ENCODE results near the gene PHKG2. TPM values are rescaled to one million over a fixed set of nuclear protein-coding genes. Genes with fewer than 3 reads are reported as not detected.

PHKG2 gene
- total RNA-seq, 4 donors from 2014 or later: 22.4 to 25.8 (median 23.5) TPM

DNA sequence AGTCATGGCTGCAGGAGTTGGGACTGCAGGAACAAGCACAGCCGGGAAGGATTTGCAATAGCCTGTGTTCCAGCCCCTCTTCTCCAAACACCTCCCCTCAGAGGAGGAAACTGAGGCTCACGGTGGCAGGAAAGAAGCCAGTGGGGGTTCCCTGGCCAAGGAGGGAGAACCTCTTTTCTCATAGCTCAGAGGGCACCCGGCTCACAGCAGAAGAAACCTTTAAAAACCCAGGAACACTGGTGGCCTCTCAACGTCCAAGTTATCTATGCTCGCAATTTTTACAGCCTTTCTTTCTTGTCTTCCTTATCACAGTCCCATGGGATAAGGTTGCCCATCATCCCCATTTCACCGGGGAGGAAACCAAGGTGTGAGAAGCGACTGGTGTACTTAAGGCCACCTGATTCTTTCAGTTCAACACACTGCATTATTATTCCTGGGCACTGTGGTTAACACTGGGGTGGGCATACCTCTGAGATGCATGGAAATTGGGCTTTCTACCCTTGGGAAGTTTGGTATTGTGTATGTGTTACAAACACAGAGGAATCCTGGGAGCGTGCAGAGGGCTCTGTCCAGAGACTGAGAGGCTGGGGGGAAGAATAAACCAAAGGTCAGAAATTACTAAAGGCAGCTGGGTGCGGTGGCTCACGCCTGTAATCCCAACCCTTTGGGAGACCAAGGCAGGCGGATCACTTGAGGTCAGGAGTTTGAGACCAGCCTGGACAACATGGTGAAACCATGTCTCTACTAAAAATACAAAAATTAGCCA is 39.6 kb downstream of the PHKG2 start:
- TF ChIP-seq POLR2AphosphoS5 (IDR thresholded peaks at IDR 0.05): no peak
- TF ChIP-seq, protein P1, sequence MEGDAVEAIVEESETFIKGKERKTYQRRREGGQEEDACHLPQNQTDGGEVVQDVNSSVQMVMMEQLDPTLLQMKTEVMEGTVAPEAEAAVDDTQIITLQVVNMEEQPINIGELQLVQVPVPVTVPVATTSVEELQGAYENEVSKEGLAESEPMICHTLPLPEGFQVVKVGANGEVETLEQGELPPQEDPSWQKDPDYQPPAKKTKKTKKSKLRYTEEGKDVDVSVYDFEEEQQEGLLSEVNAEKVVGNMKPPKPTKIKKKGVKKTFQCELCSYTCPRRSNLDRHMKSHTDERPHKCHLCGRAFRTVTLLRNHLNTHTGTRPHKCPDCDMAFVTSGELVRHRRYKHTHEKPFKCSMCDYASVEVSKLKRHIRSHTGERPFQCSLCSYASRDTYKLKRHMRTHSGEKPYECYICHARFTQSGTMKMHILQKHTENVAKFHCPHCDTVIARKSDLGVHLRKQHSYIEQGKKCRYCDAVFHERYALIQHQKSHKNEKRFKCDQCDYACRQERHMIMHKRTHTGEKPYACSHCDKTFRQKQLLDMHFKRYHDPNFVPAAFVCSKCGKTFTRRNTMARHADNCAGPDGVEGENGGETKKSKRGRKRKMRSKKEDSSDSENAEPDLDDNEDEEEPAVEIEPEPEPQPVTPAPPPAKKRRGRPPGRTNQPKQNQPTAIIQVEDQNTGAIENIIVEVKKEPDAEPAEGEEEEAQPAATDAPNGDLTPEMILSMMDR (IDR thresholded peaks at IDR 0.05): no peak
- no peak for TF ChIP-seq POLR2A (IDR thresholded peaks at IDR 0.05; ENCODE audit: low read depth)
- no peak for TF ChIP-seq EP300 (IDR thresholded peaks at IDR 0.05)
- 45% methylated on average over 11 of the region's 11 CpGs for WGBS
- no peaks in the 10 kb centered on the region for H3K9me3 ChIP-seq
- H3K4me3 ChIP-seq: peak overlapping the region; percentile 77 to 99 (median 98)
- no peaks in the 10 kb centered on the region for H3K27me3 ChIP-seq
- H3K36me3 ChIP-seq: peaks cover 14 to 24% (median 17%) of the 10 kb centered on the region in 4 donors
- intact Hi-C loops (cut with DNase I): loop anchor here (2.0 kb wide), 1 partner anchor 17 kb away; no protein-coding TSS in a partner anchor
- no peak for DNase-seq (ENCODE audit: extremely low spot score)
- H3K4me1 ChIP-seq: peaks cover 19 to 39% (median 29%) of the 10 kb centered on the region in 4 donors
- H3K27ac ChIP-seq (replicated peaks in 1 of 4): peak overlapping the region; percentile 91 to 97 (median 94)

DNA sequence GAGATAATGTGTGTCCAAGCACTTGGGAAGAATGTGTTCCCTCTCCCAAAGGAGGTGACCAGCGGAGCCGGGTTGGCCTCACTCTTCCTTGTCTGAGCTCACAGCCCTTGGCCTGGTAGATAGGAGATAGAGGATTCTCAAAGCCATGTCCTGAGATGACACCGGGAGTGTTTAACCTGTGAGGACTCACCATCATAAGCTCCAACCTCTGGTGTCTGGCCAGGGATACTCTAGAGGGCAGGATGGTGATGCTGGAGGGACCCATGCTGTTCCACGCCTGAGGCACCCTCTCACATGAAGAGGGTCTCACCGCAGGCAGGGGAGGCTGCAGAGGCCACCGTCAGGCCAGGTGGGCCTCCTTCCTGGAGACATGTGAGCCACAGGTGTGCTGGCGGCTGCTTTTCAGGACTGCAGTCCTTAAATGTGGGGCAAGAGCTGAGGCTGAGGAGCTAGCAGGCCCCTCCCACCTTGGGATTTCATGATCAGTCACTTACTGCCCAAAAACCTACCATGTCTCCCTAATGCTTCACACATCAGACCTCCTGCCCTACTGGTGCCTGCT is 45.4 kb downstream of the PHKG2 start:
- DNase-seq (ENCODE audit: extremely low spot score): no peak
- Histone ChIP-seq H3K4me3 (no peak overlapping the region), H3K27me3 (no peaks in the 10 kb centered on the region), H3K27ac (replicated peaks in 1 of 4) (no peak overlapping the region), H3K4me1 (no peaks in the 10 kb centered on the region), H3K36me3 (no peaks in the 10 kb centered on the region), H3K9me3 (no peaks in the 10 kb centered on the region)
- WGBS: 88% methylated on average over 2 of the region's 7 CpGs
- intact Hi-C loops (cut with DNase I): no loop called here
- TF ChIP-seq POLR2AphosphoS5 (IDR thresholded peaks at IDR 0.05) (no peak), EP300 (IDR thresholded peaks at IDR 0.05) (no peak), POLR2A (IDR thresholded peaks at IDR 0.05; ENCODE audit: low read depth) (no peak)

DNA sequence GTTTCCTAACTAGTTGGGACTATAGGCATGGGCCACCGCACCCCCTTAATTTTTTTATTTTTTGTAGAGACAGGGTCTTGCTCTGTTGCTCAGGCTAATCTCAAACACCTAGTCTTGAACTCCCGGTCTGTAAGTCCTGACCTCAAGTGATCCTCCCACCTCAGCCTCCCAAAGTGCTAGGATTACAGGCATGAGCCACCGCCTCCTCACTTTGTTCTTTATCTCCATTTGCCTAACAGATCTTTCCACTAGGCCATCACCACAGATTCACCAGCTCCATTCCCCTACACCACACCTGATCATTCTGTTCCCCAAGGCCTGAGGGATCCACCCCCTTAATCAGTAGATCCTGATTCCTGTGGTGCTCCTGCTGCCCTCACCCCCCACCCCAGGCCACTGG is 46.4 kb downstream of the PHKG2 start:
- no peaks in the 10 kb centered on the region for H3K36me3 ChIP-seq
- no peak overlapping the region for H3K4me3 ChIP-seq
- H3K4me1 ChIP-seq: no peaks in the 10 kb centered on the region
- 89% methylated on average over 3 of the region's 3 CpGs for WGBS
- TF ChIP-seq, protein P1 (IDR thresholded peaks at IDR 0.05): no peak
- no peak for TF ChIP-seq EP300 (IDR thresholded peaks at IDR 0.05)
- no peak for TF ChIP-seq POLR2A (IDR thresholded peaks at IDR 0.05; ENCODE audit: low read depth)
- no peak for TF ChIP-seq POLR2AphosphoS5 (IDR thresholded peaks at IDR 0.05)
- no peaks in the 10 kb centered on the region for H3K27me3 ChIP-seq
- H3K27ac ChIP-seq (replicated peaks in 1 of 4): no peak overlapping the region
- no peaks in the 10 kb centered on the region for H3K9me3 ChIP-seq
- no peak for DNase-seq (ENCODE audit: extremely low spot score)
- intact Hi-C loops (cut with DNase I): no loop called here

DNA sequence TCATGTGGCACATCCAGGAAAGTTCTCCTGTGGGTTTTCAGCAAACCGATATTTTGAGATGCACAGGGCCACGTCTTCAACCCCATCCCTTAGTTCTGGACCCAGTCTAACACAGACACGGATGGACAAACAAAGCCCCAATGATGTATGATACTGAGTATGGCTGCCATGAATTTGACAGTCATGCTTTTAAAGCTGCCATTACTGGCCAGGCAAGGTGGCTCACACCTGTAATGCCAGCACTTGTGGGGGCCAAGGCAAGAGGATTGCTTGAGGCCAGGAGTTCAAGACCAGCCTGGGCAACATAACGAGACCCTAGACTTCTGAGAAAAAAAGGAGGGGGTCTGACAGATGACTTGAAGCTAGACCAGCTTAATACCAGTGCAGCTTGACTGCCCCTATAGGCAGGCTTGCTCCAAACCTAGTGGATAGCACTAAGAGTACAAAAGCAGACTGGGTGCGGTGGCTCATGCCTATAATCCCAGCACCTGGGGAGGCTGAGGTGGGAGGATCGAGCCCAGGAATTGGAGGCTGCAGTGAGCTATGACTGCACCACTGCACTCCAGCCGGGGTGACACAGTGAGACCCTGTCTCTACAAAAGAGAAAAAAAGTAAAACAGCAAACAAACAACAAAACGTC is 49.6 kb downstream of the PHKG2 start:
- intact Hi-C loops (cut with DNase I): no loop called here
- TF ChIP-seq POLR2AphosphoS5 (IDR thresholded peaks at IDR 0.05) (no peak), EP300 (IDR thresholded peaks at IDR 0.05) (no peak), POLR2A (IDR thresholded peaks at IDR 0.05; ENCODE audit: low read depth) (no peak)
- TF ChIP-seq, protein P1 (IDR thresholded peaks at IDR 0.05): no peak
- H3K9me3 ChIP-seq: no peaks in the 10 kb centered on the region
- DNase-seq (ENCODE audit: extremely low spot score): no peak
- whole genome bisulfite sequencing: 83% methylated on average over 8 of the region's 8 CpGs
- H3K4me3 ChIP-seq: no peak overlapping the region
- no peaks in the 10 kb centered on the region for H3K36me3 ChIP-seq
- no peaks in the 10 kb centered on the region for H3K4me1 ChIP-seq
- H3K27ac ChIP-seq (replicated peaks in 1 of 4): no peak overlapping the region
- no peaks in the 10 kb centered on the region for H3K27me3 ChIP-seq

Small RNA genes lying within 50 kb of the gene (small RNA-seq; reads per million reads assigned to genes)
- 0 reads per million in 3 donors for gene RNU6-1043P
- gene SNORA30: 0.67 to 1.7 (median 1.5) reads per million in 3 donors

Other genes with a start within 250 kb of the PHKG2 start
- 10 to 100 TPM; 46.9 to 91.5 (median 64.0) TPM for gene ZNF768, start 221.9 kb upstream of the PHKG2 start, total RNA-seq
- gene ZNF747, start 213.6 kb upstream of the PHKG2 start, total RNA-seq: 10 to 100 TPM; 15.2 to 29.6 (median 22.3) TPM
- gene ZNF764, start 190.1 kb upstream of the PHKG2 start, total RNA-seq: 10 to 100 TPM in 3 of 4 donors, 1 to 10 TPM in 1; 8.7 to 14.0 (median 11.3) TPM
- 10 to 100 TPM; 17.6 to 33.4 (median 23.5) TPM for gene ZNF688, start 176.7 kb upstream of the PHKG2 start, total RNA-seq
- 10 to 100 TPM in 1 of 4 donors, 1 to 10 TPM in 3; 6.8 to 10.9 (median 7.3) TPM for gene ZNF785, start 162.7 kb upstream of the PHKG2 start, total RNA-seq
- 10 to 100 TPM in 3 of 4 donors, 1 to 10 TPM in 1; 9.1 to 14.5 (median 13.9) TPM for gene ZNF689, start 138.0 kb upstream of the PHKG2 start, total RNA-seq
- 10 to 100 TPM; 30.3 to 54.0 (median 41.2) TPM for gene PRR14, start 97.5 kb upstream of the PHKG2 start, total RNA-seq
- gene FBRS, start 90.0 kb upstream of the PHKG2 start, total RNA-seq: 10 to 100 TPM; 26.2 to 63.4 (median 37.8) TPM
- 10 to 100 TPM; 31.6 to 59.3 (median 41.0) TPM for gene SRCAP, start 49.3 kb upstream of the PHKG2 start, total RNA-seq
- 1 to 10 TPM in 2 of 4 donors, under 1 TPM in 2; 0.42 to 2.9 (median 1.4) TPM for gene CFAP119, start 13.6 kb downstream of the PHKG2 start, total RNA-seq
- 10 to 100 TPM; 61.9 to 86.9 (median 67.0) TPM for gene RNF40, start 13.9 kb downstream of the PHKG2 start, total RNA-seq
- 10 to 100 TPM; 10.4 to 17.1 (median 15.4) TPM for gene ZNF629, start 38.8 kb downstream of the PHKG2 start, total RNA-seq
- gene BCL7C, start 145.7 kb downstream of the PHKG2 start, total RNA-seq: 10 to 100 TPM; 42.1 to 57.9 (median 45.5) TPM
- 10 to 100 TPM in 2 of 4 donors, 1 to 10 TPM in 2; 6.2 to 18.8 (median 10.9) TPM for gene CTF1, start 148.2 kb downstream of the PHKG2 start, total RNA-seq
- gene FBXL19, start 175.1 kb downstream of the PHKG2 start, total RNA-seq: 10 to 100 TPM; 12.1 to 28.1 (median 17.7) TPM
- gene ORAI3, start 200.6 kb downstream of the PHKG2 start, total RNA-seq: 10 to 100 TPM; 33.0 to 56.5 (median 45.8) TPM
- 10 to 100 TPM in 2 of 4 donors, 1 to 10 TPM in 2; 7.1 to 25.4 (median 9.9) TPM for gene SETD1A, start 209.3 kb downstream of the PHKG2 start, total RNA-seq
- gene HSD3B7, start 236.8 kb downstream of the PHKG2 start, total RNA-seq: 10 to 100 TPM; 15.4 to 33.0 (median 17.9) TPM

All from esophagus muscularis mucosa (tissue), 4 donors.